Transverse colon (tissue), 4 donors: ENCODE measurements around the gene CLEC2B. TPM values are rescaled to one million over a fixed set of nuclear protein-coding genes. Genes with fewer than 3 reads are reported as not detected.

Source experiments
- DNase-seq: peaks from one replicate; pipeline ENCODE4 v3.0.0-alpha.2; 2019
- H3K27ac ChIP-seq, 4 donors: fragments of 200-600 bp; sonication (generic); 2 replicates each; pipeline ENCODE4 v1.5.1; 2016 to 2018; ENCODE audit warnings: inconsistent platforms in 4 of 4
- H3K27me3 ChIP-seq: fragments of 200-600 bp; sonication (generic); 2 replicates; pipeline ENCODE4 v1.5.1; 2017; ENCODE audit warnings: inconsistent platforms
- H3K36me3 ChIP-seq, 4 donors: fragments of 200-600 bp; sonication (generic); 2 replicates each; pipeline ENCODE4 v1.5.1; 2017 to 2019; ENCODE audit warnings: inconsistent platforms in 4 of 4
- H3K4me1 ChIP-seq, 4 donors: fragments of 200-600 bp; sonication (generic); 2 replicates each; pipeline ENCODE4 v1.5.1; 2017 to 2020; ENCODE audit warnings: inconsistent platforms in 4 of 4
- H3K4me3 ChIP-seq, 4 donors: fragments of 200-600 bp; sonication (generic); 1 replicate in 1 of 4; 2 replicates in 3 of 4; pipeline versions ENCODE4 v1.5.1 to v1.6.1; 2017 to 2019; ENCODE audit warnings: inconsistent platforms in 4 of 4
- H3K9me3 ChIP-seq, 2 donors: fragments of 200-600 bp; sonication (generic); 2 replicates each; pipeline ENCODE4 v1.5.1; 2017 to 2019; ENCODE audit warnings: inconsistent platforms in 2 of 2
- EP300 ChIP-seq: sonication (generic); formaldehyde crosslinking; IDR thresholded peaks from one replicate; pipeline ENCODE4 v1.6.1; 2017; ENCODE audit warnings: antibody characterized with exemption, low read depth
- POLR2A ChIP-seq: fragments of 450-650 bp; IDR thresholded peaks from one replicate; pipeline ENCODE4 v1.6.1; 2016; ENCODE audit warnings: antibody characterized with exemption, mild to moderate bottlenecking, moderate library complexity
- POLR2AphosphoS5 ChIP-seq, 3 donors: sonication (generic); formaldehyde crosslinking; IDR thresholded peaks; one replicate each; pipeline ENCODE4 v1.6.1; 2016; ENCODE audit warnings: antibody characterized with exemption in 3 of 3
- WGBS, 2 donors: methylation state at CpG; one replicate each; pipeline ENCODE4 v1.1.5; 2018; ENCODE audit warnings: low coverage in 1 of 2; 5-methylcytosine and 5-hydroxymethylcytosine counted together
- in situ Hi-C, 4 donors: fragments of 200-750 bp; cut with MboI; loops; one replicate each; pipeline versions ENCODE4 v1.15.0 to v1.15.1; 2017; ENCODE audit warnings: low sequenced_read_pairs in 3 of 4, low pct_ligation_motif_present in 1 of 4, low pct_unique_long_range_greater_than_20kb in 1 of 4
- intact Hi-C: fragments of 100-400 bp; cut with DNase I; formaldehyde crosslinking; loops from one replicate; pipeline ENCODE4 v1.15.1; 2023; ENCODE audit warnings: low total_unique reads
- total RNA-seq, 4 donors: library from RNA; depleted of rRNA; stranded (reverse); fragments of >200 nt; gene quantifications; one replicate each; pipeline ENCODE4 v1.1.0, GENCODE V29; 2016
- TF ChIP-seq, protein P1 (sequence below), 5 experiments: fragments of 200-600 bp in 3 of 5; fragments of 450-650 bp in 2 of 5; sonication (generic) in 3 of 5; IDR thresholded peaks; 1 replicate in 2 of 5; 2 replicates in 3 of 5; pipeline ENCODE4 v1.5.1; 2016 to 2017; ENCODE audit warnings: antibody characterized with exemption in 5 of 5, inconsistent platforms in 3 of 5, mild to moderate bottlenecking in 2 of 5, moderate library complexity in 1 of 5

The CLEC2B gene
- total RNA-seq, 4 donors from 2014 or later = 4.8 to 11.7 TPM; not detected in 2

GRCh38 chr12:9900930-9901329 lies 31.8 kb upstream of the CLEC2B start:
- no peak overlapping the region for H3K27ac ChIP-seq
- intact Hi-C loops = no loop called here
- in situ Hi-C loops = no loop called here
- H3K36me3 ChIP-seq = no peaks in the 10 kb centered on the region
- peaks cover 0 to 3% of the 10 kb centered on the region in 2 donors for H3K9me3 ChIP-seq
- no peaks in the 10 kb centered on the region for H3K4me1 ChIP-seq
- H3K27me3 ChIP-seq = no peaks in the 10 kb centered on the region
- WGBS, 2 donors = 75 to 78% methylated on average over 2 of the region's 2 CpGs
- no peak for TF ChIP-seq EP300
- TF ChIP-seq, protein P1, sequence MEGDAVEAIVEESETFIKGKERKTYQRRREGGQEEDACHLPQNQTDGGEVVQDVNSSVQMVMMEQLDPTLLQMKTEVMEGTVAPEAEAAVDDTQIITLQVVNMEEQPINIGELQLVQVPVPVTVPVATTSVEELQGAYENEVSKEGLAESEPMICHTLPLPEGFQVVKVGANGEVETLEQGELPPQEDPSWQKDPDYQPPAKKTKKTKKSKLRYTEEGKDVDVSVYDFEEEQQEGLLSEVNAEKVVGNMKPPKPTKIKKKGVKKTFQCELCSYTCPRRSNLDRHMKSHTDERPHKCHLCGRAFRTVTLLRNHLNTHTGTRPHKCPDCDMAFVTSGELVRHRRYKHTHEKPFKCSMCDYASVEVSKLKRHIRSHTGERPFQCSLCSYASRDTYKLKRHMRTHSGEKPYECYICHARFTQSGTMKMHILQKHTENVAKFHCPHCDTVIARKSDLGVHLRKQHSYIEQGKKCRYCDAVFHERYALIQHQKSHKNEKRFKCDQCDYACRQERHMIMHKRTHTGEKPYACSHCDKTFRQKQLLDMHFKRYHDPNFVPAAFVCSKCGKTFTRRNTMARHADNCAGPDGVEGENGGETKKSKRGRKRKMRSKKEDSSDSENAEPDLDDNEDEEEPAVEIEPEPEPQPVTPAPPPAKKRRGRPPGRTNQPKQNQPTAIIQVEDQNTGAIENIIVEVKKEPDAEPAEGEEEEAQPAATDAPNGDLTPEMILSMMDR (IDR thresholded peaks at IDR 0.05) = no peak
- no peak for TF ChIP-seq POLR2AphosphoS5 (IDR thresholded peaks at IDR 0.05)
- no peak for TF ChIP-seq POLR2A
- no peak for DNase-seq
- no peak overlapping the region for H3K4me3 ChIP-seq

DNA sequence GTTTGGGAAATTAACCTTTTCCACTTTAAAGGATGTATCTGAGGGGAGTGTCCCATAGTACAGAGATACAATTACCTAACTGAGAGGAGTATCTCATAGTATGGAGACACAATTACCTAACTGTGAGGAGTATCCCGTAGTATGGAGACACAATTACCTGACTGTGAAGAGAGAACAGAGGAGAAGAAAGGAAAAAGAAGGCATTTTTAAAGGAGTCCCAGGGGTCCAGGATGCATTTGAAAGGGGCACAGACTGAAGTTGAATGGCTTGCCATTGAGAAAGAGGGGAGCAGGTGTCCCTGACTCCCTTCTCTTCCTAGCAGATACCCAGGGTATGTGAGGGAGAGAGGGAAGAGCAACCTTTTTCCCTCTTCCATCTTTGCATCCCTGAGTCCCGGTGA lies 30.1 kb upstream of the CLEC2B start:
- WGBS, 2 donors = 91% methylated on average over 2 of the region's 2 CpGs; no CpG with 5 or more reads in 1 of the 2 donors
- DNase-seq = no peak
- H3K36me3 ChIP-seq = no peaks in the 10 kb centered on the region
- TF ChIP-seq EP300 (no peak), POLR2A (no peak)
- peaks cover 0 to 3% of the 10 kb centered on the region in 2 donors for H3K9me3 ChIP-seq
- H3K27me3 ChIP-seq = no peaks in the 10 kb centered on the region
- H3K4me1 ChIP-seq = no peaks in the 10 kb centered on the region
- H3K27ac ChIP-seq = no peak overlapping the region
- intact Hi-C loops = no loop called here
- no peak overlapping the region for H3K4me3 ChIP-seq
- in situ Hi-C loops = no loop called here

- TF ChIP-seq POLR2A (no peak), POLR2AphosphoS5 (IDR thresholded peaks at IDR 0.05) (no peak), EP300 (no peak)
- TF ChIP-seq, protein P1 (IDR thresholded peaks at IDR 0.05) = no peak
- Histone ChIP-seq H3K27me3 (no peaks in the 10 kb centered on the region), H3K27ac (no peak overlapping the region), H3K36me3 (no peaks in the 10 kb centered on the region), H3K9me3 (peaks cover 0 to under 1% of the 10 kb centered on the region in 2 donors), H3K4me3 (no peak overlapping the region), H3K4me1 (no peaks in the 10 kb centered on the region)
- in situ Hi-C loops (no loop called here), intact Hi-C loops (no loop called here)
- no peak for DNase-seq
- WGBS, 2 donors = 74% methylated on average over 4 to 6 of the region's 6 CpGs
Observed at GRCh38 chr12:9897535-9897934, 28.4 kb upstream of the CLEC2B start.

DNA sequence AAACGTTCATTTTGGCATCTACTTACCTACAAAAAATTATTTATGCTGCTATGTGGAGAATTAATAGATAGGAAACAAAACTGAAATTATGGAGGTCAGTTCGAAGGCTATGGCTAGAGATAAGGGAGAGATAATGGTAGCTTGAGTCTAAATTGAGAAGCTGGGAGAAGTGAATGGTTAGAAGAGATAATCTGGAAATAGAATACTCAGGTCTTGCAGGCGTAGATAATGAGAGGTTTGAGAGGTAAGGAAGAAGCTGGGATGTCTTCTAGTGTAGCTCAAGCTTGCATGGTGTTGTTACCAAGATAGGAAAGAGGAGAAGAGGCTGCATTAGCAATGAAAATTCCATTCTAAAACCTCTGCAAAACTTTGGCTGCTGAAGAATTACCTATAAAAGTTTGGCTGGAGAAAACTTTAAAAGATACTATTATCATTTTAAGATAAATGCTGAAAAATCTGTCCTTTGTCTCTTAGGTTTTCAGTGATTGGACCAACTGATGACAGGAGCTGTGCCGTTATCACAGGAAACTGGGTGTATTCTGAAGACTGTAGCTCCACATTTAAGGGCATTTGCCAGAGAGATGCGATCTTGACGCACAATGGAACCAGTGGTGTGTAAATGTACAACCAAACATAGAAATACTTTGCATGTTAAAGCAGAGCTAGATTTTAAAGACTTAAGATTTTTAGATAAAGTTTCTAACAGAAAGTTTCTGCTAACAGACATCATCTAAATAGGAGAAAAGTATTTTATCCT lies 26.2 kb upstream of the CLEC2B start:
- 69 to 76% methylated on average over 6 of the region's 6 CpGs for WGBS, 2 donors
- in situ Hi-C loops = no loop called here
- DNase-seq = no peak
- H3K4me3 ChIP-seq = no peak overlapping the region
- intact Hi-C loops = no loop called here
- H3K9me3 ChIP-seq = no peaks in the 10 kb centered on the region
- no peaks in the 10 kb centered on the region for H3K36me3 ChIP-seq
- no peak overlapping the region for H3K27ac ChIP-seq
- TF ChIP-seq POLR2AphosphoS5 (IDR thresholded peaks at IDR 0.05) = no peak
- TF ChIP-seq, protein P1 (IDR thresholded peaks at IDR 0.05) = no peak
- TF ChIP-seq EP300 = no peak
- no peak for TF ChIP-seq POLR2A
- no peaks in the 10 kb centered on the region for H3K4me1 ChIP-seq
- no peaks in the 10 kb centered on the region for H3K27me3 ChIP-seq
